GM10847 (cell line): ENCODE results near the gene TNFAIP2.

Experiments used
- POLR2A ChIP-seq: IDR thresholded peaks from 2 replicates; pipeline ENCODE4 v1.6.1; 2011; ENCODE audit not compliant: insufficient read length; ENCODE audit errors: extremely low read depth

The TNFAIP2 gene

GRCh38 chr14:103134405-103134804, 11.1 kb downstream of the TNFAIP2 start:
- no peak for TF ChIP-seq POLR2A

- no peak for TF ChIP-seq POLR2A
These were observed 11.7 kb downstream of the TNFAIP2 start for GRCh38 chr14:103134919-103135318.

- no peak for TF ChIP-seq POLR2A
These were observed 12.3 kb downstream of the TNFAIP2 start for GRCh38 chr14:103135333-103136260.

GRCh38 chr14:103136388-103137271, 13.4 kb downstream of the TNFAIP2 start:
- no peak for TF ChIP-seq POLR2A

- TF ChIP-seq POLR2A, result no peak
These were observed 14.5 kb downstream of the TNFAIP2 start for GRCh38 chr14:103137689-103138300.

- TF ChIP-seq POLR2A, result no peak
These were observed 15.3 kb downstream of the TNFAIP2 start for GRCh38 chr14:103138301-103139131.

- TF ChIP-seq POLR2A, result no peak
These were observed 16.1 kb downstream of the TNFAIP2 start for GRCh38 chr14:103139132-103140025.

GRCh38 chr14:103140316-103141109, 17.3 kb downstream of the TNFAIP2 start:
- no peak for TF ChIP-seq POLR2A

GRCh38 chr14:103141117-103141796, 18.0 kb downstream of the TNFAIP2 start:
- no peak for TF ChIP-seq POLR2A

GRCh38 chr14:103142026-103142425, 18.8 kb downstream of the TNFAIP2 start:
- no peak for TF ChIP-seq POLR2A

- no peak for TF ChIP-seq POLR2A
These were observed 19.6 kb downstream of the TNFAIP2 start for GRCh38 chr14:103142721-103143302.

- TF ChIP-seq POLR2A, result no peak
These were observed 20.2 kb downstream of the TNFAIP2 start for GRCh38 chr14:103143506-103143905.
